ENCODE measurements around the gene MUC6.

The MUC6 gene

DNA sequence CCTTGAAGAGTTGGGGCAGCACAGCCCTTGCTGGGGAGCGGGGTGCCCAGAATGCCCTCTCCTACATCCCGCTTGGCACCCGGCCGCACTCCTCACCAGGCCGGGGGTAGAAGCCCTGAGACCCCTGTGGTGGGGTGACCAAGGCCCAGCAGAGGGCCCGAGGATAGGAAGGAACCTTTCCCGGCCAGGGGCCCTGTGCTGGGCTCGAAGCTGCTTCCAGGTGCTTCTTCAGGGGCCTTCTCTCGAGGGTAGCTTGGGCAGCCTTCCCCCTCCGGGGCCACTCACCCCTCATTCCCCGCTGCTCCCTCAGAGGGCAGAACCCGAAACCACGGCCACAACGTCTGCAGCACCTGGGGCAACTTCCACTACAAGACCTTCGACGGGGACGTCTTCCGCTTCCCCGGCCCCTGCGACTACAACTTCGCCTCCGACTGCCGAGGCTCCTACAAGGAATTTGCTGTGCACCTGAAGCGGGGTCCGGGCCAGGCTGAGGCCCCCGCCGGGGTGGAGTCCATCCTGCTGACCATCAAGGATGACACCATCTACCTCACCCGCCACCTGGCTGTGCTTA, 38.9 kb upstream of the MUC6 start:
- no peak for DNase-seq (ENCODE audit: low read depth)
- TF ChIP-seq, protein P1, sequence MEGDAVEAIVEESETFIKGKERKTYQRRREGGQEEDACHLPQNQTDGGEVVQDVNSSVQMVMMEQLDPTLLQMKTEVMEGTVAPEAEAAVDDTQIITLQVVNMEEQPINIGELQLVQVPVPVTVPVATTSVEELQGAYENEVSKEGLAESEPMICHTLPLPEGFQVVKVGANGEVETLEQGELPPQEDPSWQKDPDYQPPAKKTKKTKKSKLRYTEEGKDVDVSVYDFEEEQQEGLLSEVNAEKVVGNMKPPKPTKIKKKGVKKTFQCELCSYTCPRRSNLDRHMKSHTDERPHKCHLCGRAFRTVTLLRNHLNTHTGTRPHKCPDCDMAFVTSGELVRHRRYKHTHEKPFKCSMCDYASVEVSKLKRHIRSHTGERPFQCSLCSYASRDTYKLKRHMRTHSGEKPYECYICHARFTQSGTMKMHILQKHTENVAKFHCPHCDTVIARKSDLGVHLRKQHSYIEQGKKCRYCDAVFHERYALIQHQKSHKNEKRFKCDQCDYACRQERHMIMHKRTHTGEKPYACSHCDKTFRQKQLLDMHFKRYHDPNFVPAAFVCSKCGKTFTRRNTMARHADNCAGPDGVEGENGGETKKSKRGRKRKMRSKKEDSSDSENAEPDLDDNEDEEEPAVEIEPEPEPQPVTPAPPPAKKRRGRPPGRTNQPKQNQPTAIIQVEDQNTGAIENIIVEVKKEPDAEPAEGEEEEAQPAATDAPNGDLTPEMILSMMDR (IDR thresholded peaks at IDR 0.05; ENCODE audit: control insufficient read depth, insufficient read depth, low read depth, low read length, missing control alignments): no peak

DNA sequence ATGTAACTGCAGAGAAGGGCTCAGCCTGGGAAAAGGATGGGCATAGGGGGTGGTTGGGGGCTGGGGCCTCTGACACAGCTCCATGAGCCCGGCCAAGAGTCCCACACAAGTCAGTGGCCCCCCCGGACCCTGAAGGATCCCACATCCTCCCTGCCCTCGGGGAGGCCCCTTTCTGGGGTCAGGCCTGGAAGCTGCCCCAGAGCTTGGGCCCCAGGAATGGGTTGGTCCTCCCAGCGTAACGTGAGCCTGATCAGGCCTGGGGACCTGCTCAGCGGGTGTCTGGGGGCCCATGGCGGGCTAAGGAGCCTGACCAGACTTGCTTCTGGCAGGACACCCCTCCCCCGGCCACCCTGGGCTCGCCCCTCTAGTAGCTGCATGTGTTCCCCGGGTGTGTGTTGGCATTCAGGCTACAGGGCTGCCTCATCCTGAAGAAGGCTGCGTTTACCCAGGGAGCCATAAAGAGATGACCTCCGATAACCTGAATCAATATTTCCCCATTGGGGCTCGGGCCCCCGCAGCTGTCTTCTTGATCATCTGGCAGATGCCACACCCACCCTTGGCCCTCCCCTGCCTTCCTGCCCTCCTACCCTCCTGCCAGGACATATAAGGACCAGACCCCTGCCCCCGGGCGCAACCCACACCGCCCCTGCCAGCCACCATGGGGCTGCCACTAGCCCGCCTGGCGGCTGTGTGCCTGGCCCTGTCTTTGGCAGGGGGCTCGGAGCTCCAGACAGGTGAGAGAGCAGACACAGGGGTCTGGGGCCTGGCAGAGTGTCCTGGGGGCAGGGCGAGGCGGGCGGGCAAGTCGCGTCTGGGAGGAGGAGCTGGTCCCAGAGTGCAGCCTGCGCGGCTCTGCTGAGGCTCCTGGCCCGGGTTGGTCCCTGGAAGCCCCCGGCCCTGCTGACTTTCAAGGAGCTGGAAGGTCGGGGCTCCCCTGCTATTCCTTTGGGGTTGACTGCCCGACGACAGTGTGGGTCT, 38.0 kb upstream of the MUC6 start, which contains the start of gene MUC2:
TSS of gene MUC2 (plus strand) at position 631 of the 978 bp plus-strand sequence.
- no peak for DNase-seq (ENCODE audit: low read depth)

More for the DNA sequence above, 38.9 kb upstream of the MUC6 start:
- H3K4me3 ChIP-seq (ENCODE audit: control insufficient read depth, low read depth, low read length): no peak overlapping the region

DNA sequence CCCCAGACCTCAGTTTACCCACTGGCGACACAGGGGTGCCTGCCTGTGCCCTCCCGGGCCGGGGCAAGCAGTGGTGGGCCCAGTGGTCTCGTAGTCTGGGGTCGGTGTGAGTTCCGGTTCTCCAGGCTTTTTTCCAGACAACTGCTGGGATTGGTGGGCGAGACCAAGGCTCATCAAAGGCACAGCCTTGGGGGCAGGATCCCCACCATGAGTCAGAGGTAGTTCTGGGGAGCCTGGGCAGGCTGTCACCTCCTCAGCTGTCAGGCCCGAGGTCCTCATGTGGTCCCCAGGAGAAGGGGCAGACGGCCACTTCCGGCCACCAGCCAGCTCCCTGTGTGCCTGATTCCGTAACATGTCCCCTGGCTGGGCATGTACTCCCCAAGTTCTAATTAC, 37.3 kb upstream of the MUC6 start:
- DNase-seq (ENCODE audit: low read depth): no peak
- H3K4me3 ChIP-seq (ENCODE audit: control insufficient read depth, low read depth, low read length): no peak overlapping the region
- TF ChIP-seq, protein P1 (IDR thresholded peaks at IDR 0.05; ENCODE audit: control insufficient read depth, insufficient read depth, low read depth, low read length, missing control alignments): no peak

More for the DNA sequence above, 38.0 kb upstream of the MUC6 start, which contains the start of gene MUC2:
- H3K4me3 ChIP-seq (ENCODE audit: control insufficient read depth, low read depth, low read length): no peak within 1 kb of the TSS
- TF ChIP-seq, protein P1 (IDR thresholded peaks at IDR 0.05; ENCODE audit: control insufficient read depth, insufficient read depth, low read depth, low read length, missing control alignments): no peak

DNA sequence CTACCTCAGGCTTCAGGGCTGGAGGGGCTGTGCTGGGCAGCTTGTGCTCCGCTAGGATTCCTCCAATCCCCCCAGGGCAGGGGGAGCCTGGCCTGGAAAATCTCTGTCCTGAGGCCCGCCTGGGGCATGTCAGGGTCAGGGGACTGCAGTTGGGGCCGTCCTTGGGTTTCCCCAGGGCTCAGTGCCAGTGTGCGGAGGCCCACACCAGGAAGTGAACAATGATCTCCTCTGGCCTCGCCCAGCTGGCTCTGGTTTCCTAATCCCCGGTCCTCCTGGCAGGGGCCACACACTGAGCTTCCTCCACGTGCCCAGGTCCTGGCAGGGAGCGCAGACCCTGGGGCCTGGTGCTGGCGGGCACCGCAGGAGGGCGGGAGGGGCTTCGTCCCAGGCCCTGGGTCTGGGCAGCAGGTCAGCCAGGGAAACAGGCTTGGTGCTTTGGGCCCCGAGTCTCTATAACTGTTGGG, 36.8 kb upstream of the MUC6 start:
- no peak overlapping the region for H3K4me3 ChIP-seq (ENCODE audit: control insufficient read depth, low read depth, low read length)
- DNase-seq (ENCODE audit: low read depth): peak; percentile 8
- TF ChIP-seq, protein P1 (IDR thresholded peaks at IDR 0.05; ENCODE audit: control insufficient read depth, insufficient read depth, low read depth, low read length, missing control alignments): no peak

DNA sequence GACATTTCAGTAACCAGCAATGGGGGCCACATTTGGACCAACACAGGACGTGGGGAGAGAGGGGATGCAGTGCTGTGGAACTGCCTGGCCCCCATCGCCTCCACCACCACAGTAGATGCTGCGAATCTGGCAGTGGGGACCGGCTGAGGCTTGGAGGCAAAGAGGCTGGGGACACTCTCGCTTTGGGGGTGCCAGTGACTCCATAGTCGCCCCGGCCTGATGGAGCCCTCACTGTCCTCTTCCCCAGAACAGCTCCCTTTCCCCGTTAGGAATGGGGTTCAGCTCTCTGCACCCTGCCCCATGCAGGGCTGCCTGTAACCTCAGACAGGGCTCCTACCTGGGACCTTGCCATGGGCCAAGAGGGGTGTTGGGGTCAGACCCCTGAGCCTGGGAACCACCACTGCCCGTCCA, 36.3 kb upstream of the MUC6 start:
- TF ChIP-seq, protein P1 (IDR thresholded peaks at IDR 0.05; ENCODE audit: control insufficient read depth, insufficient read depth, low read depth, low read length, missing control alignments): no peak
- DNase-seq (ENCODE audit: low read depth): no peak

DNA sequence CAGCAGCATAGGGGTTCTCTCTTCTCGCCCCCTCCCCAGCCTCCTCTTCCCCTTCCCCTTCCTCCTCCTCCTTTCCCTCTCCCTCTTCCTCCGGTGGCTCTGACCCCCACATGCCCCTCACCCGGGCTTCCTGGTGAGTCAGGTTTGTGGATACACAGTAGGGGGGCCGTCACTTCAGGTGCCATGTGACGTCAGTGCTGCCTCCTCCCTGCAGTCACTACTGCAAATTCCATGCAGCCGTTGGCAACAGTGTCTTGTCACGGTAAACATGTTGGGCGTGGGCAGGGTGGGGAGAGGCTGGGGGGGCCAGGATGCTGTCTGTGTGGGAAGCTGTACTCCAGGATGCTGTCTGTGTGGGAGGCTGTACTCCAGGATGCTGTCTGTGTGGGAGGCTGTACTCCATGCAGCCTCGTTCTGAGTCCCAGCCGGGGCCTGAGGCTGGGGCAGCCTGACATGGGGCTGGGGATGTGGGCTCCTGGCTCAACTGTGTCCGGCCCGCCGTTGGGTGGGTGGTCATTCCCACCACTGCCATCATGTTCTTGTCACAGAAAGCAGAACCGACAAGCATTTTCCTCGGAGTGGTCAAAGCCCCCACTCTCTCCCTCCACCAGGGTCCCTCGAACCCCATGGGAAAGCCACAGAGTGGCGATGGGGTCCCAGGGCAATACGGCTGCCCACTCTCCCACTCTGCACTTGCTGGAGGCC, 35.8 kb upstream of the MUC6 start:
- DNase-seq (ENCODE audit: low read depth): no peak
- H3K4me3 ChIP-seq (ENCODE audit: control insufficient read depth, low read depth, low read length): no peak overlapping the region
- TF ChIP-seq, protein P1 (IDR thresholded peaks at IDR 0.05; ENCODE audit: control insufficient read depth, insufficient read depth, low read depth, low read length, missing control alignments): no peak

More for the DNA sequence above, 36.3 kb upstream of the MUC6 start:
- no peak overlapping the region for H3K4me3 ChIP-seq (ENCODE audit: control insufficient read depth, low read depth, low read length)

Measured in AG09309 (cell line).